HG03469 (cell line): Measurements from ENCODE around the gene RPRD2.
"Not testable (repeated sequence)": the region's sequence is repeated elsewhere in the genome, so short reads cannot be mapped to it uniquely, and the experiment has no call there.

Source experiments
- ATAC-seq: cut with Tn5 transposase; IDR thresholded peaks from one replicate; pipeline ENCODE4 v1.9.1; 2021; ENCODE audit warnings: mild to moderate bottlenecking, moderate library complexity, moderate number of reproducible peaks; ENCODE audit not compliant: unreplicated experiment

The RPRD2 gene

DNA sequence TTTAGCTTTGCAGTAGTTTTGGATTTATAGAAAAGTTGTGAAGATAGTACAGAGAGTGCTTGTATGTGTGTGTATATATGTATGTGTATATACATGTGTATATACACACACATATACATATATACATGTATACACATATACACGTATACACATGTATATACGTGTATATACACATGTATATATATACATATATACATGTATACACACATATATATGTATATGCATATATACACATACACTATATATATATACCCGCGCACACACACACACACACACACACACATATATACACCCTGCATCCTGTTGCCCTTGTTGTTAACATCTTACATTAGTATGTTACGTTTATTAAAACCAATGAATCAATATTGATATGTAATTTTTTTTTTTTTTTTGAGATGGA is 24.3 kb downstream of the RPRD2 start:
- no peak for ATAC-seq

DNA sequence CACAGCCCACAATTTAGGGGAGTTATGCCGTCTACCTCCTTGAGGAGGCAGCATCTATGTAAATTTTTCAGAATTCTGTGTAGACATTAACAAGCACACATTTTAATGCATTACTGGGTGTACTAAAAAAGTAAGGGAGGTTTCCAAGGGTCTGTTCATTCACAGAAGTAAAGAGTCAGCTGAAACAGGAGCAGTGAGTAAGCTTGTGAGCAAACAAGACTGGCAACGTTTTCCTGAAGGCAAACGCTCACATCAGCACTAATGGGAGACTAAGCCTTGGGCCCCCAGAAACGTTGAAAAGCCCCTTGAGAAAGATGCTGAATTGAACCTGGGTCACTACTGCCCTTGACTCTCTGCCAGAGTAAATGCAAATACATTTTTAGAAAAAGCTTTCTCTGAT is 25.7 kb downstream of the RPRD2 start:
- no peak for ATAC-seq

DNA sequence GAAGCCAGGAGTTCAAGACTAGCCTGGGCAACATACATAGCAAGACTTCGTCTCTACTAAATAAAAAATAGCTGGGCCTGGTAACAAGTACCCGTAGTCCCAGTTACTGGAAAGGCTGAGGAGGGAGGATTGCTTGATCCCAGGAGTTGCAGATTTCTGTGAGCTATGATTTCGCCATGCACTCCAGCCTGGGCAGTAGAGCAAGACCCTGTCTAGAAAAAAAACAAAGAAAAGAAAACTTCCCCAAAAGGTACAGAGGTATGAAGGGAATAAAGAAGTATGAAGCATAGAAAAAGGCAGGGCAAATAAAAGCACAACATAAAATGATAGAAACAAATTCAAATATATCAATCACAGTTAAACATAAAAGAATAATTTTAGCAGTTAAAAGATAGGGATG is 28.7 kb downstream of the RPRD2 start:
- ATAC-seq = no peak

DNA sequence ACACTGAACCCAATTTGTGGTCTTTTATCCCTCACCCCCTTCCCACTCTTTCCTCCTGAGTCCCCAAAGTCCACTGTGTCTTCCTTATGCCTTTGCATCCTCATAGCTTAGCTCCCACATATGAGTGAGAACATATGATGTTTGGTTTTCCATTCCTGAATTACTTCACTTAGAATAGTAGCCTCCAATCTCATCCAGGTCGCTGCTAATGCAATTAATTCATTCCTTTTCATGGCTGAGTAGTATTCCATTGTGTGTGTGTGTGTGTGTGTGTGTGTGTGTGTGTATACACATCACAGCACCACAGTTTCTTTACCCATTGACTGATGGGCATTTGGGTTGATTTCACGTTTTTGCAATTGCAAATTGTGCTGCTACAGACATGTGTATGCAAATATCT is 31.2 kb downstream of the RPRD2 start:
- ATAC-seq = not testable (repeated sequence)

DNA sequence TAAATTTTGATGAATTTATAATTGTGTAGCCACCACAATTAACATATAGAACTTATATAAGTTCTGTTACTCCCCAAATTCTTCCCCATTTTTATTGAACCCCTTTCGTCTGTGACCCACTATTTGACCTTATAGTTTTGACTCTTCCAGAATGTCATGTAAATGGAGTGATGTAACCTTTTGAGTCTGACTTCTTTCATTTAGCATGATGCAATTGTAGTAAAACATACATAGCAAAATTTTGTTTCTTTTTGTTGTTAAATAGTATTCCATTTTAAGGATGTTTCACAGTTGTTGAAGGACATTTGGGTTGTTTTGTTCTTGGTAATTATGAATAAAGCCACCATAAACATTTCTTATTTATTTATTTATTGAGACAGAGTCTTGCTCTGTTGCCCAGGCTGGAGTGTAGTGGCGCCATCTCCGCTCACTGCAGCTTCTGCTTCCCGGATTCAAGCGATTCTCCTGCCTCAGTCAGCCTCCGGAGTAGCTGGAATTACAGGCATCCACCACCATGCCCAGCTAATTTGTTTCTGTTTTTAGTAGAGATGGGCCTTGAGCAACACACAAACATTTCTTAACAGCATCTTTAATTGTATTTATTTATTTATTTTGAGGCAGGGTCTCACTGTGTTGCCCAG is 33.6 kb downstream of the RPRD2 start:
- no peak for ATAC-seq

DNA sequence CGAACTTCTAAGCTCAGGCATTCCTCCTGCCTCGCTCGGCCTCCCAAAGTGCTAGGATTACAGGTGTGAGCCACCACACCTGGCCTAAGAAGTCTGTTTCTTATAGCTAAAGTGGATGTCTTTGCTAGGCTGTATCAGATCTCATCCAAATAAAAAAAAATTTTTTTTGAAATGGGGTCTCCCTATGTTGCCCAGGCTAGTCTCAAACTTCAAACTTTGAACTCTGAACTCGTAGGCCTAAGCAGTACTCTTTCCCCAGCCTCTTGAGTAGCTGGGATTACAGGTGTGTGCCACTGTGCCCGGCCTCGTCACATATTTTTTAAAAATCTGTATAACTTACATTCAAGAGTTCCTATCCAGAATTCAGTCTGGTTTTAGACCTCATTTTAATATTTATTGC is 40.5 kb downstream of the RPRD2 start:
- no peak for ATAC-seq

DNA sequence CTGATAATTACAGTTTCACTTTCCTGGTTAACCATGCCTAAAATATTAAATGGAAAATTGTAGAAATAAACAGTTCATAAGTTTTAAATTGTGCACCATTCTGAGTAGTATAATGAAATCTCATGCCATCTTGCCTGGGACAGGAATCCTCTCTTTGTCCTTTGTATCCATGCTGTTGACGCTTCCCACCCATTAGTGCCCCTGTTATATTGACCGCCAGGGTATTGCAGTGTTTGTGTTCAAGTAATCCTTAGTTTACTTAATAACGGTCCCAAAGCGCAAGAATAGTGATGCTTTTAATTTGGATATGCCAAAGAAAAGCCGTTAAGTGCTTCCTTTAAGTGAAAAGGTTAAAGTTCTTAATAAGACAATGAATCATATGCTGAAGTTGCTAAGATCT is 41.7 kb downstream of the RPRD2 start:
- ATAC-seq = no peak

DNA sequence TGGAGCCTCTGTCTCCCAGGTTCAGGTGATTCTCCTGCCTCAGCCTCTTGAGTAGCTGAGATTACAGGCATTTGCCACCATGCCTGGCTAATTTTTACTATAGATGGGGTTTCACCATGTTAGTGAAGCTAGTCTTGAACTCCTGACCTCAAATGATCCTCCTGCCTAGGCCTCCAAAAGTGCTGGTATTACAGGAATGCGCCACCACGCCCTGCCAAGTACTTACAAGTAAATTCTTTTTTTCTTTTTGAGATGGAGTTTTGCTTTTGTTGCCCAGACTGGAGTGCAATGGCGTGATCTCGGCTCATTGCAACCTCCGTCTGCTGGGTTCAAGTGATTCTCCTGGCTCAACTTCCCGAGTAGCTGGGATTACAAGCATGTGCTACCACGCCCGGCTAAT is 42.5 kb downstream of the RPRD2 start:
- ATAC-seq = no peak

DNA sequence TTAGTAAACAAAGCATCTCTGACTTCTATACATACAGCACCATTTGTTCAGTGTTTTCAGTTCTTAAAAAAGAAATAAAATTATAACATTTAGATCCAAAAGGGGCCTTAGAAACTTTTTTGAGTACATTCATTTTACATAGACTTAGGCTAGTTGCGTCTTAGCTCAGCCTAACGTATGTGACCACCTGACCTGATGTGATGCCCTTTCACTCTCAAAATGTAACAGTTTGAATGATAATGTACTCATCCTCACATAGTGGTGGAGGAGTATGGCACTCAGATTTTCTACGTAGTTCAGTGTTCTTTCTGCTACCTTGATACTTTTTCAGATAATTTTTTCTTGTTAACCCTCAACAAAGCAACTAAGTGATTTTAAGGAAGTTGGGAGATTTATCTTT is 43.4 kb downstream of the RPRD2 start:
- no peak for ATAC-seq

DNA sequence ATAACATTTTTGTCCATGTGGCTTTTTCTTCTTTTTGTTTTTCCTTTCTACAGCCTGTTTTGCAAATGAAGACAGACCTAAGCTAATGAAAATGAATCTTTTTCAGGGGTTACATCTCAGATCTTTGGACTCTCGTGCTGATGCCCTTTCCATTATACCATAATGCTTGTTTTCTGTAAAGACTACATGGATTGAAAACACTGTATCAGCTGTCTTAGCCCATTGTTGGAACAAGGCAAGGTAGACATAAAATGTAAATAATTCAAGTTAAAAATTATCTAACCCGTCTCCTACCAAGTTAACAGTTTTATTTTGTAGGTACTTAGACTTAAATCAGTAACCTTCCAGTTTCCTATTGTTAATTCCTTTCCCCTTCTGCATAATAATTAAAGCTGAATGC is 44.9 kb downstream of the RPRD2 start:
- no peak for ATAC-seq

DNA sequence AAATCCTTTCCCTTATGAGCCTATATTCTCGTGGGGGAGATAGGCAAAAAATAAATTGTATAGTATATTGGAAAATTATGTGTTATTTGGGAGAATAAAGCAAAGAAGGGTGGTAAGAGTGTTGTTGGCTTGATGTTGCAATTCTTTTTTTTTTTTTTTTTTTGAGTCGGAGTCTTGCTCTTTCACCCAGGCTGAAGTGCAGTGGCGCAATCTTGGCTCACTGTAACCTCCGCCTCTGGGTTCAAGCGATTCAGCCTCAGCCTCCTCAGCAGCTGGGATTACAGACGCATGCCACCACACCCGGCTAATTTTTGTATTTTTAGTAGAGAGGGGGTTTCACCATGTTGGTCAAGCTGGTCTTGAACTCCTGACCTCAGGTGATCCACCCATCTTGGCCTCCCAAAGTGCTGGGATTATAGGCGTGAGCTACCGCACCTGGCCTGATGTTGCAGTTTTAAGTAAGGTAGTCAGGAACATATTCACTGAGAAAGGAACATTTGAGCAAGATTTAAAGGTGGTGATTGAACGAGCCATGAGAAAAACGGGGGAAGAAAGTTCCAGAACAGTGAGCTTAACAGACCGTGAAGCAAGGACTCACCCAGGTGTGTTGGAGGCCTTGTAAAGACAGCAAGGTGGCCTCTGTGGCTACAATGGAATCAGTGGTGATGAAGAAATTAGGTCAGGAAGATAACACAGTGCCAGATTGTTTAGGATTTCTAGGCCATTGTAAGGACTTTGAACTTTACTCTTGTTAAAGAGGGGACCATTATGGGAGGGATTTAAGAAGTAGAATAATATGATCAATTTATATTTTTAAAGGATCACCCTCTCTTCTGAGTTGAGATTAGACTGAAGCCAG is 45.8 kb downstream of the RPRD2 start:
- no peak for ATAC-seq

DNA sequence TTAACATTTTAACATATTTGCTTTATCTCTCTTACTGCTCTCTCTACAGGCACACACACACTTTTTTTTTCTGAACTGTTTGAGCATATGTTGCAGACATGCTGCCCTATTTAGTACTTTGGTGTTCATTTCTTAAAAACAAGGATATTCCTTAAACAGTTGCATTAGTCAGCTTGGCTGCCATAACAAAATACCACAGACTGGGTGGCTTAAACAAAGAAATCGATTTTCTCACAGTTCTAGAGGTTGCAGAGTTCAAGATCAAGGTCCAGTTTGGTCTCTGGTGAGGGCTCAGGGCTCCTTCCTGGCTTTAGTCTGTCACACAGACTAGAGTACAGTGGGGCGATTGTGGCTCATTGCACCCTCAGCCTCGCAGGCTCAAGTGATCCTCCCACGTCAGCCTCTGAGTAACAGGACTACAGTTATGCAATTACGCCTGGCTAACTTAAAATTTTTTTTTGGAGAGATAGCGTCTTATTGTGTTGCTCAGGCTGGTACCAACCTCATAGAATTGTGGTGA is 46.7 kb downstream of the RPRD2 start:
- ATAC-seq = no peak

DNA sequence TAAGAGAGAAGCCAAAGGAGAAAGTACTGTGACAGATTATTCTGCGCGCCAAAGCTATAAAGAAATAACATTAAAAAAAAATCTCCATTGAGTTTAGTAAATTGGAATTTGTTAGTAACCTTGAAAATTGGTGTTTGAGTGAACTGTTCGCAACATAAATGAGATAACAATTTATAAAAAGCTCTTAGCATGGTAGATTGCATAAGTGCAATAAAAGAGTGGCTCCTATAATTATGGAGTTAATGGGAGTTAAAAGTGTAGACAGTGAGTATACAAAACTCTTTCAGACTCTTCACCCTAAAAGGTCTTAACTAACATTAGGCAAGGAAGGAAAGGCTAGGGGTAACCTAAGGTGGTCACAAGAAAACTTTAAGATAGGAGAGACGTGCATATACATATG is 50.6 kb downstream of the RPRD2 start:
- no peak for ATAC-seq

DNA sequence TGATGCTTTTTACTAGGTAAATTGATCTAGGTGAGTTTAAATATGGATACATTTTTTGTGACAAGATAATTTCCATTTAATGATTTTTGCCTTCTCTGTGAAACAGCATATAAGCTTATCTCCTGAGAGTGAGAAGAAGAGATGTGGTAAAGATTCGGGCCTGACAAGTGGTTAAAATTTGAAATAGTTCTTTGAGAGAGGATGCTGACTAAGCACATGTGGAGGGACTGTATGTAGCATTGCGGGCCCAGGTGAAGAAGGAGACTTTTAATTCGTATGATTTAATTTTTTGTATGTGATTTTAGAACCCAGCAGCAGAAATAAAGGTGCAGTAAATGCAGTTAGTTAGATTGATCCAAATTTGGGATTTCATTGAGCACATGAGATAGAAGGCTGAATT is 51.9 kb downstream of the RPRD2 start:
- no peak for ATAC-seq

DNA sequence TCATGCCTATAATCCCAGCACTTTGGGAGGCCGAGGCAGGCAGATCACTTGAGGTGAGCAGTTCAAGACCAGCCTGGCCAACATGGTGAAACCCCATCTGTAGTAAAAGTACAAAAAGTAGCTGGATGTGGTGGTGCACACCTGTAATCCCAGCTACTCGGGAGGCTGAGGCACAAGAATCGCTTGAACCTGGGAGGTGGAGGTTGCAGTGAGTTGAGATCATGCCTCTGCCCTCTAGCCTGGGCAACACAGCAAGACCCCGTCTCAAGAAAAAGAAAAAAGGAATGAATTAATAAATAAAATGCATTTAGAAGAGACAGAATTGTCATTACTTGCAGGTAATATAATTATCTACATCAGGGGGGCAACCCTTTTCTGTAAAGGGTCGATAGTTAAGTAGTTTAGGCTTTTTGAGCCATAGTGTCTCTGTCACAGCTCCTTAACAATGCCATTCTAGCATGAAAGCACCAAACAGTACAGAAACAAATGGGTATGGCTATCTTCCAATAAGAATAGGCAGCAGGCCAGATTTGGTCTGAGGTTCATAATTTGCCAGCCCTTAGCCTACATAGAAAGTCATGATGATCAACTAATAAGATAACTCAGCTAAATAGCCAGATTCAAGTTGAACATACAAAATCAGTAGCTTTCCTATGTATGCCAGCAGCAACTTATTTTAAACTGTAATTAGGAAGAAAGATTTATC is 56.8 kb downstream of the RPRD2 start:
- no peak for ATAC-seq

DNA sequence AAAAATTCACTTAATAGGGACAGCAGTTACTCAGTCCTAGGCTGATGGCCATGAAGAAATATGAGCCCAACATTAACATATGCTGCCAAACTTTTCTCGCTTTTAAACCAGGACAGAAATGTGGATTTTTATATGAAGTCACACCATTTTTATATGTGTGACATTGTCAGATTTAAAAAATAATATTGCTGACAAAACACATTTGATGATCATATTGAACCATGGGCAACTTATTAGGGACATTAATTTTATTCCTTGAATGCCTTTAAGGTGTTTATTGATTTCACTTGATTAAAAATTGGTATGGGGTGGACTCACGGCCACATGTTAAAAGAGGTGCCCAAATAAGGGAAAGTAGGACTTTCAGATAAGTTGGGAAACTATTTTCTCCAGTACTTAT is 58.6 kb downstream of the RPRD2 start:
- no peak for ATAC-seq

DNA sequence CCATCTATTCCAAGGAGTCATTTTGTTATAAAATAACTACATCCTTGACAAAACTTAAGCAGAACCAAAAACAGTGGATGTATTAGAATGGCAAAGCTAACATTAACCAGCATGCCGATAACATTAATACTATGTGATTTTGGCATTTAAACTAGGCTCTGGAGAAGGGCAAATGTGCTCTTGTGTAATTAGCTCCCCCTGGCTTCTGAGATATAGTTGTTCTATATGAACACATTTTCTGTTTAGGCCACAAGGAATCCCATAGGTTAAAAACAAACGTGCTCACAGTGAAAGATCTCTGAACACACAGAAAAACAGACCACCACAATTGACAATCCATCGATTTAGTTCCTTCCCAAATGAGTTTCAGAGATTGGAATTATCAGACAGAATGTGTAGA is 65.9 kb downstream of the RPRD2 start:
- no peak for ATAC-seq

DNA sequence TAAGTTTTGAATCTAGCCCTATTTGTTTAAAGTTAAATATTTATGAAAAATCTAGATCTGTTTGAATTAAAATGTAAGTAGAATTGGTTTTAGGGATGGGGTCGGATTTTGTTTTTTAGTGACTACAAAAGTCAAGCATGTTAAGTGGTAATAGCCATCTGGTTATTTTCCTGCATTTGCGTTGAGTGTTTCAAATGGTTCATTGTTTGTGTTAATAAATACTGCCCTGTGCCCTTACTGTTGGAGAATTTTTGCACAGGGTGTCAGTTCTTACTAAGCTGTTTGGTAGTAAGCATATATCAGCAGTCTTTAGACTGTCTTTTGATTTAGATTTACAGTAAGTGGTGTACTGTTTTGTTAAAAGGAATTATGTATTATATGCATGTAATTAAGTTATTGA is 77.2 kb downstream of the RPRD2 start:
- ATAC-seq = no peak

DNA sequence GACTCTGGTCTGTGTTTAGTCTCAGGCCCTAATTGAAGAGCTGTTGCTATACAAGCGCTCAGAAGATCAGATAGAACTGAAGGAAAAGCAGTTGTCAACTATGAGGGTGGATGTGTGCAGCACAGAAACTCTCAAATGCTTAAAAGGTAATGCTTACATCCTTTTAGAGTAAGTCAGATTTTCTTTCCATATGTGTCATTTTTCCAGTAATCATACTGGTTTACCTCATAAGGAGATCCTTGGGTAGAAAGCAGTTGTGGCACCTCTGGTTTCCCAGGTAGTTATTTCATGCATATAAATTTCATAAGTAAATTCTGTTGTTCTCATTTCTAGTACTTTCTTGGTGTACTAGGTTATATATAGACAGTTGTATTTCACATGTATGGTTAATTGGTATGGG is 80.3 kb downstream of the RPRD2 start:
- ATAC-seq = no peak

DNA sequence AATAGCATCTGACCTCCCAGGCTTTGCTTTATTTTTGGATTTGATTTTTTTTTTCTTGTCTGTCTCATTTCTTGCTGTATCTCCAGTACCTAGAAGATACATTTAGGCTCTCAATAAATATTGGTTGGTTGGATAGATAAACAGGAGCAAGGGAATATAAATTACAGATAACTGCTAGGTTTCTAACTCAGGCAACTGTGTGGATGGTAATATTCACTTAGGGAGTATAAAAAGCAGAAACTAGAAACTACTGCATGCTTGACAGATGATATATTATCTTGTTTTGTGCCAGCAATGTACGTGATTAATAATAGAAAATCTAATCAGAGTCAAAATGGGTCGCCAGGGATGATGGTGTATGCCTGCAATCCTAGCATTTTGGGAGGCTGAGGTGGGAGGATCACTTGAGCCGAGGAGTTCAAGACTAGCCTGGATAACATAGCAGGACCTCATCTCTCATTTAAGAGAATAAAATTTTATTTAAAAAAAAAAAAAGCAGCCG is 92.2 kb downstream of the RPRD2 start:
- ATAC-seq = no peak

DNA sequence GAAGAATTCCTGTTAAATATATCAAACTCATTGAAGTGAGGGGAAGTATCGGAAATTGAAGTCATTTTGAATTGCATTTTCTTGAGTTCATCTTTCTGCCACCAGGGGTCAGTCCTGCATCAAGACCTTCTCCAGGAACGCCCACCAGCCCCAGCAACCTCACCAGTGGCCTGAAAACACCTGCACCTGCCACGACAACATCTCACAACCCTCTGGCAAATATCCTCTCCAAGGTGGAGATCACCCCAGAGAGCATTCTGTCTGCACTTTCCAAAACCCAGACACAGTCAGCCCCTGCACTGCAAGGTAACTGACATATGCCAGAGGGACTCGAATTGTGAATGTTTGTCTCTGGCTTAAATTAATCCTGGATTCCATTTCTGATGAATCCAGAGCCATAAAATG is 100.5 kb downstream of the RPRD2 start:
- ATAC-seq = no peak

DNA sequence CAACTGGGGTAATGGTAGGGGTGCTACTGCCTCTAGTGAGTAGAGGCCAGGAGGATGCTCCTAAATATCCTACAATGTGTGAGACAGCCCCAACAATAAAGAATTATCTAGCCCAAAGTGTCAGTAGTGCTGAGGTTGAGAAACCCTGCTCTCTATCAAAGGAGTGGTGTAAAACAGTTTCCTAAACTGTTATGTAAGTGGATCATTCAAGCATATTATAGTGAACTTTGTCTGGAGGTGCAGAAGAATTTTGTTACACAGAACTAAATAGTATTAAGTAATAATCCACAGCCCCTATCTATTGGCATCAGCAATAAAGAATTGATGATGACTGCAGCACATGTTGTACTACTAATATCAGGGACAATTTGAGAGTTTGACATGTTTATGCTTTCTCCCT is 103.0 kb downstream of the RPRD2 start:
- ATAC-seq = no peak
